NB4 (cell line): ENCODE data around the gene BDNF.

Source experiments
- DNase-seq: peaks from one replicate; pipeline ENCODE4 v3.0.0; 2010; ENCODE audit warnings: low read depth
- H3K4me3 ChIP-seq: one replicate; pipeline ENCODE4 v1.5.1; 2011; ENCODE audit warnings: mild to moderate bottlenecking, low read depth, low read length, moderate library complexity
- MYC ChIP-seq: IDR thresholded peaks from 2 replicates; pipeline ENCODE4 v1.6.1; 2011; ENCODE audit warnings: low read depth, low read length
- POLR2A ChIP-seq: IDR thresholded peaks from 2 replicates; pipeline ENCODE4 v1.6.1; 2011; ENCODE audit warnings: mild to moderate bottlenecking; ENCODE audit not compliant: insufficient read length; ENCODE audit errors: extremely low read depth
- TF ChIP-seq, protein P1 (sequence below): IDR thresholded peaks from one replicate; pipeline ENCODE4 v1.5.1; 2012; ENCODE audit warnings: low read depth, low read length
- TF ChIP-seq, protein P2 (sequence below): IDR thresholded peaks from 2 replicates; pipeline ENCODE4 v1.6.1; 2011; ENCODE audit warnings: low read depth, low read length

Gene BDNF

DNA sequence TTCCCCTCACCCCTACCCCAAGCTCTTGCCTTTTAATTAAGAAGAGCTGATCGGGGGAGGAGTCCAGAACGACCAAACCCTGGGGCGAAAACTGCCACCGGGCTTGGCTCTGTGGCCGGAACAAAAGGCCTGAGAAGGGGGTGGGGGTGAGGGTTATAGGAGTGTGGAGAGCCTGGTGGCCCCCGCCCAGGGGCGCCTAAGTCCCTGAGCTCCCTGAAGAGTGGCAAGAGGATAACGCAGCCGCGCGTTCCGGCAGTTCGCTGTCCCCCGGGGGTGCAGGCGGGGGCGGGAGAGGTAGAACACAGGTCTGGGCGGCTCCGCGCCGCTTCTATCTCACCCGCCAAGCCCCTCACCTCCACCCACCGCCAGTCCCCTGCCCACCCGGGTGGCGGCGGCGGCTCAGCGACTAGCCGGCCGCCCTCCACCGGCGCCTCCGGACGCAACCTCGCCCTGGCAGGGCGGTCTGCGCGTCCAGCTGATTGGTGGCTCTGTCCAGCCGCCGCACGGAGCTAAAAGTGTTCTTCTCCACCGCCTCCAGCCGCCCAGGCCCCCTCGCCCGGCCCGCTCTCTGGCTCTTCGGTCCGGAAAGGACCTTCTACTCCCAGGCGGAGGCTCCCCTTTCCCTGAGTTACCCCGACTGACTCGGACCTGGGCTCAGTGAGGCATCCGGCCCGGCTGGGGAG lies 18.7 kb upstream of the BDNF start:
- TF ChIP-seq, protein P1, sequence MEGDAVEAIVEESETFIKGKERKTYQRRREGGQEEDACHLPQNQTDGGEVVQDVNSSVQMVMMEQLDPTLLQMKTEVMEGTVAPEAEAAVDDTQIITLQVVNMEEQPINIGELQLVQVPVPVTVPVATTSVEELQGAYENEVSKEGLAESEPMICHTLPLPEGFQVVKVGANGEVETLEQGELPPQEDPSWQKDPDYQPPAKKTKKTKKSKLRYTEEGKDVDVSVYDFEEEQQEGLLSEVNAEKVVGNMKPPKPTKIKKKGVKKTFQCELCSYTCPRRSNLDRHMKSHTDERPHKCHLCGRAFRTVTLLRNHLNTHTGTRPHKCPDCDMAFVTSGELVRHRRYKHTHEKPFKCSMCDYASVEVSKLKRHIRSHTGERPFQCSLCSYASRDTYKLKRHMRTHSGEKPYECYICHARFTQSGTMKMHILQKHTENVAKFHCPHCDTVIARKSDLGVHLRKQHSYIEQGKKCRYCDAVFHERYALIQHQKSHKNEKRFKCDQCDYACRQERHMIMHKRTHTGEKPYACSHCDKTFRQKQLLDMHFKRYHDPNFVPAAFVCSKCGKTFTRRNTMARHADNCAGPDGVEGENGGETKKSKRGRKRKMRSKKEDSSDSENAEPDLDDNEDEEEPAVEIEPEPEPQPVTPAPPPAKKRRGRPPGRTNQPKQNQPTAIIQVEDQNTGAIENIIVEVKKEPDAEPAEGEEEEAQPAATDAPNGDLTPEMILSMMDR: no peak
- no peak for TF ChIP-seq POLR2A
- no peak for TF ChIP-seq MYC
- TF ChIP-seq, protein P2, sequence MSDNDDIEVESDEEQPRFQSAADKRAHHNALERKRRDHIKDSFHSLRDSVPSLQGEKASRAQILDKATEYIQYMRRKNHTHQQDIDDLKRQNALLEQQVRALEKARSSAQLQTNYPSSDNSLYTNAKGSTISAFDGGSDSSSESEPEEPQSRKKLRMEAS: no peak
- DNase-seq: no peak
- H3K4me3 ChIP-seq: no peak overlapping the region

DNA sequence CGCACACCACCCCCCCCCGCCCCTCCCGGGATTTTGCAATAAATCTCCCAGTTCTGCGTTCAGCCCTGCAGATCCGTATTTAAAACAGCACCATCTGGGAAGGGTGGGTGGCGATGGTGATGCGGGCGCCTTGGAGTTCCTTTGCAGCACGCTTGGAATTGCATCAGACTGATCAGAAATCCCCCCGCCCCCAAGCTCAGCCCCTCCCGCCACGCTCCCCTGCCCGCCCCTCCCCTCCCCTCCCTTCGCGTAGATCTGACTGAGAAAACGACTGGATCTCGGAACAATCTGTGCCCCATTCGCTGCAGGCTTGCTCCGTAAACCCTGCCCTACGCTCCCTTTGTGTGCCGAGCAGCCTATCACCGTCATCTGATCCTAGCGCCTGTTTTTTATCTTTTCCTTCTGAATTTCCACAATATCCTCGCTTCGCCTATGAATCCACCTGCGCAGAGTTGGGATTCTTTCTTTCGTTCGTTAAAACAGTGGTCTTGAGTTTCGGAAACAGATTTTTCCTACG lies 18.1 kb upstream of the BDNF start:
- no peak for DNase-seq
- no peak for TF ChIP-seq POLR2A
- no peak for TF ChIP-seq MYC
- TF ChIP-seq, protein P1: no peak
- TF ChIP-seq, protein P2: no peak
- no peak overlapping the region for H3K4me3 ChIP-seq

DNA sequence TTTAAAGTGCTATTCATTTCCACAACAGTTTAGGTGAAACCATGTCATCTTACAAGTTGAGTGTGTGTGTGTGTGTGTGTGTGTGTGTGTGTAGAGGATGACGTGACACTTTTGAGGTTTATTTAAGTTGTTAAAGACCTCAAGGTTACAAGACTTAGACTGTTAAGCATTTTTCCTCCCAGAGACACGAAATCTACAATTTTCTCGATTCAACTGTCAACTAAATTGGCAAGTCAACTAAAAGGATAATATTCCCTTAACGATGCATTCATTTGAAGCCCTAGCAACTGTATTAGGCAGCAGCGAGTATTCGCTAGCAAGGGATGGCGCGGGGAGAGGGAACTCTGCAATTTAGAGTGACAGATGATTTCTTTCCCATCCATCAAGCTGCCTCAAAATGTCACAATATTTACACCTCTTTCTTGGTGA lies 17.6 kb upstream of the BDNF start:
- TF ChIP-seq MYC: no peak
- no peak for TF ChIP-seq POLR2A
- TF ChIP-seq, protein P2: no peak
- TF ChIP-seq, protein P1: no peak
- no peak for DNase-seq
- H3K4me3 ChIP-seq: no peak overlapping the region

DNA sequence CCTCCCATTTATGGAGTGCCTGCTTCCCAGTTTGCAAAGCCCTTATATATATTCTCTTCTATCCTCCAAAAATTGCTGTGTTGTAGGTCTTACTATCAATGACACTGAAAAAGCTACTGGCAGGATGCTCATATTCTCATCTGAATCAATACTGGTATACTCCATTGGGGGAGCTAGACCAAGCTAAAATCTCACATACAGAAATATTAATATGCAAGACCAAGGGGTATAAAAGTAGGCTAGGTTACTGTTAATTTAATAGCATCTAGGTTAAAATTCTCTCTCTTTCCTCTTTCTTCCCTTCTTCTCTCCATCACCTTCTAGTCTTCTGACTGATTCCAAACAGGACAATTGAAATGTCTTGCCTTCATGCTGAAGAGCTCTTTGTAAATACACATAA lies 17.1 kb upstream of the BDNF start:
- no peak for DNase-seq
- no peak overlapping the region for H3K4me3 ChIP-seq
- TF ChIP-seq, protein P1: no peak
- TF ChIP-seq MYC: no peak
- no peak for TF ChIP-seq POLR2A
- TF ChIP-seq, protein P2: no peak

DNA sequence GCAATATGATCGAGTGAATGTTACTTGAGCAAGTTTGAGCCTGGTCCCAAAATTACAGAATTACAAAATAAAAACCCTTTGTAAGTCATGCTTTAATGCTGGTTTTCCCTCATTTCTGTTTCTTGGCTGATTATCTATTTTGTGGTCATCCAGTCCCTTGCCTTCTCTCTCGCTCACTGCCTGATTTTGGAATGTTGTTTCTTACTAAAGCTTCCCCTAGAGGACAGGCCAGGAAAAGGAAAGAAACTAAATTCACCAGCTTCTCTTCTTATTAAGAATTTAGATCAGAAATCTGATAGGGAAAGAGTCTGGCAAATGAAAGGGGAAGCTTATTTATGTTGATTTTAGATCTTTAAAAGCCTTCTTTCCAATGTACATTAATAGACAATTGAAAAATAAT lies 16.6 kb upstream of the BDNF start:
- TF ChIP-seq MYC (no peak), POLR2A (no peak)
- TF ChIP-seq, protein P2: no peak
- TF ChIP-seq, protein P1: no peak
- H3K4me3 ChIP-seq: no peak overlapping the region
- DNase-seq: no peak
